H4 (cell line): ENCODE data around the gene CTNNA2. TPM values are rescaled to one million over a fixed set of nuclear protein-coding genes. Genes with fewer than 3 reads are reported as not detected.

Source experiments
- DNase-seq: peaks from one replicate; pipeline ENCODE4 v3.0.0-alpha.2; 2015; ENCODE audit warnings: low spot score
- total RNA-seq: library from RNA; depleted of rRNA; stranded (reverse); fragments of >200 nt; shearing (Covaris generic); gene quantifications from 2 replicates; pipeline ENCODE4 v1.2.3, GENCODE V29; 2014

The CTNNA2 gene
- total RNA-seq, 1 experiment from 2014 or later: 0.39 TPM

- no peak for DNase-seq
Measured at GRCh38 chr2:80326861-80327260, 814.0 kb downstream of the CTNNA2 start.

- no peak for DNase-seq
Measured at GRCh38 chr2:80328159-80328571, 815.3 kb downstream of the CTNNA2 start.

GRCh38 chr2:80329491-80329890, 816.6 kb downstream of the CTNNA2 start:
- DNase-seq: no peak

GRCh38 chr2:80330527-80331450, 817.9 kb downstream of the CTNNA2 start:
- no peak for DNase-seq

GRCh38 chr2:80333886-80334285, 821.0 kb downstream of the CTNNA2 start:
- DNase-seq: no peak

- no peak for DNase-seq
Measured at GRCh38 chr2:80335411-80335810, 822.6 kb downstream of the CTNNA2 start.

- no peak for DNase-seq
Measured at GRCh38 chr2:80338794-80339193, 825.9 kb downstream of the CTNNA2 start.

- DNase-seq: no peak
Measured at GRCh38 chr2:80340022-80340421, 827.2 kb downstream of the CTNNA2 start.

GRCh38 chr2:80348078-80348477, 835.2 kb downstream of the CTNNA2 start:
- no peak for DNase-seq

- DNase-seq: no peak
Measured at GRCh38 chr2:80348953-80349352, 836.1 kb downstream of the CTNNA2 start.

GRCh38 chr2:80351231-80351630, 838.4 kb downstream of the CTNNA2 start:
- DNase-seq: no peak

- DNase-seq: no peak
Measured at GRCh38 chr2:80354858-80355257, 842.0 kb downstream of the CTNNA2 start.

- no peak for DNase-seq
Measured at GRCh38 chr2:80361904-80362303, 849.1 kb downstream of the CTNNA2 start.

- DNase-seq: no peak
Measured at GRCh38 chr2:80363330-80363729, 850.5 kb downstream of the CTNNA2 start.

- DNase-seq: no peak
Measured at GRCh38 chr2:80363791-80364349, 851.0 kb downstream of the CTNNA2 start.

GRCh38 chr2:80364524-80365212, 851.8 kb downstream of the CTNNA2 start:
- DNase-seq: no peak

GRCh38 chr2:80365762-80366161, 852.9 kb downstream of the CTNNA2 start:
- no peak for DNase-seq

GRCh38 chr2:80370375-80371009, 857.6 kb downstream of the CTNNA2 start:
- no peak for DNase-seq

- no peak for DNase-seq
Measured at GRCh38 chr2:80374105-80374504, 861.3 kb downstream of the CTNNA2 start.

- no peak for DNase-seq
Measured at GRCh38 chr2:80377071-80377470, 864.2 kb downstream of the CTNNA2 start.

- no peak for DNase-seq
Measured at GRCh38 chr2:80380736-80381135, 867.9 kb downstream of the CTNNA2 start.

- DNase-seq: no peak
Measured at GRCh38 chr2:80381666-80382065, 868.8 kb downstream of the CTNNA2 start.
